Loucy (cell line): ENCODE results near the gene HAUS3.

ENCODE experiments used
- CTCF ChIP-seq: fragments of 200-600 bp; sonication (generic); conservative IDR thresholded peaks from 2 replicates; pipeline ENCODE4 v1.5.1; 2014; ENCODE audit warnings: mild to moderate bottlenecking, antibody characterized with exemption, low read length
- EZH2phosphoT487 ChIP-seq: fragments of 200-600 bp; IDR thresholded peaks from 2 replicates; pipeline ENCODE4 v1.6.1; 2018; ENCODE audit warnings: antibody characterized with exemption, mild to moderate bottlenecking, moderate library complexity, borderline replicate concordance

DNA sequence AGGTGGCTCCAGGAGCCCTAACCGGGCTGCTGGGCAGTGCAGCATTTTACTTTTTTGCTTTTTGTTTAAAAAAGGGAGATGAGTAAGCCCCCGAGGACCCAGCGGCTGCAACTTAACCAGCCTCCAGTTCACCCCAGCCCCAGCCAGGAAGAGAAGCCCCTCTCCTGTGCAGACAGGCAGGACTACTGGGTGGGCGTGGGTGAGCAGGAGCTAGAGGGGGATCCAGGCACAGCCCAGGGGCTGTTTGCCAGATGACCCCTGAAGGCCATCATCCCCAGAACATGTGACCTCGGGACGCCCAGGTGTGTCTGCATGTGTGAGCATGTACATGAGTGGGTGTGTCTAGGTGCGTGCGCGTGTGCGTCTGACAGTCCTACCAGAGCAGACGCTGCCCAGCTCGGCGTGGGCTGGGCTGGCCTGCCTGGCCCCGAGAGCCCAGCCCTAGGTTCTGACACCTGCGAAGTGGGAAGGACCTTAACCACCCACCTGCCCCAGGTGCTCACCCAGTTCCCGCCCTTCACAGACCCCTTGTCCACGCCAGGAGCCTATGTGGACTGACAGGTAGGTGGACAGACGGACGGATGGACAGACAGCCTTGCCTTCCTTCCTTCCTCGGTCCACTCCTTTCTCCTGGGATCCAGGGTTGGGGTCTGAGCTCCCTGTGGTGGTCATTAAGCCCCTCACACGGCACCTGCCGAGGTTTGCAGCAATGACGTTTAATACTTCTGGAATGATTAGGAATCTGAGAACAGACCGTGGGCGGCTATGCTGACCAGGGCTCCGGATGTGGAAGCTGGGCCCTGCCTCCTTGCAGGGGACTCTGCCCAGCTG lies 7.8 kb upstream of the HAUS3 start:
- TF ChIP-seq CTCF = no peak
- no peak for TF ChIP-seq EZH2phosphoT487
